HG03025 (cell line): Measurements from ENCODE around the gene DNAJB13.

Experiments
- ATAC-seq: cut with Tn5 transposase; IDR thresholded peaks from one replicate; pipeline ENCODE4 v1.9.1; 2021; ENCODE audit warnings: mild to moderate bottlenecking, moderate library complexity; ENCODE audit not compliant: unreplicated experiment, low FRiP score

DNAJB13 gene

DNA sequence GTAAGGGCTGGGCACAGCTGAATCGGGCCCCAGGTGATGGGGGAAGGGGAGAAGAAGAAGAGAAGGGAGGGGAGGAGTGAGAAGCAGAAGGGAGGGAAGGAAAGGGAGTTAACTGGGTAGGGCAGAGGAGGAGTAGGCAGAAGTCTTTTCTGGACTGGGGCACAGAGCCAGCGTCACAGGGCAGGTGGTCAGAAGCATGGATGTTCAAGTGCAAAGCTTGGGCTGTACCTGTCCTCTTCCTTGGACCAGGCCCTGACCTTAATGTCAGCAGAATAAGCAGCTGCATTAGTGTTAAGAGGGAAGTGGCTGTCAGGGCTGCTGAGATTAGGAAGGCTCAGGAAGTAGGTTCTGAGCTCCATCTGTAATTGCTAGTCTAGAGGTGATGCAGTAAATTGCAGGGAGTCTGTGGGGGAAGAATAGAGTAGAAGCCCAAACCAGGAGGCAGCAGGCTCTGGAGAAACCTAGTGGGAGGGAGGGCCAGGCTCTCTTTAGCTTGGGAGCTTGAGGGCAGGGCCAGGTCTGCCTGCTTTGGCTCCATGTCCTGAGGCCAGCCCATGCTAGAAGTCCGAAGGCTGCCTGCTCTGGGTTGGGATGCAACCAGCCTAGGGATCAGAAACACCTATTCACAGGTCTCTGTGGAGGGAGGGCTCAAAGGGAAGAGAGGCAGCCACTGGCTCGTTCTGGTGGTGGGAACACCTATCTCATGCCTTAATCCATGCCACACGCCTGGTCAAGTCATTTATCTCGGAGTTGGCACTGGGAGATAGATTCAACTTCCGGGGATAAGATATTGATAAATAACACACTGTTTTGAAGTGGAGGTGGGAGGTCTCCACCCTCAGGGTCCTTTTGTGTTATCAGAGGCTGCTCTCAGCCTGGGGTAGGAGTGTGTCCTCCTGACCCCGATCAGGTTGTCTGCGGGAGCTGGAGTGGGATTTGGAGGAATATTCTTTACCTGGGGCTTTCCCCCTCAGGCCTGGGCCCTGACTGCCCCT lies 59.8 kb downstream of the DNAJB13 start:
- no peak for ATAC-seq

GRCh38 chr11:74011360-74012073 lies 60.7 kb downstream of the DNAJB13 start:
- ATAC-seq = no peak

DNA sequence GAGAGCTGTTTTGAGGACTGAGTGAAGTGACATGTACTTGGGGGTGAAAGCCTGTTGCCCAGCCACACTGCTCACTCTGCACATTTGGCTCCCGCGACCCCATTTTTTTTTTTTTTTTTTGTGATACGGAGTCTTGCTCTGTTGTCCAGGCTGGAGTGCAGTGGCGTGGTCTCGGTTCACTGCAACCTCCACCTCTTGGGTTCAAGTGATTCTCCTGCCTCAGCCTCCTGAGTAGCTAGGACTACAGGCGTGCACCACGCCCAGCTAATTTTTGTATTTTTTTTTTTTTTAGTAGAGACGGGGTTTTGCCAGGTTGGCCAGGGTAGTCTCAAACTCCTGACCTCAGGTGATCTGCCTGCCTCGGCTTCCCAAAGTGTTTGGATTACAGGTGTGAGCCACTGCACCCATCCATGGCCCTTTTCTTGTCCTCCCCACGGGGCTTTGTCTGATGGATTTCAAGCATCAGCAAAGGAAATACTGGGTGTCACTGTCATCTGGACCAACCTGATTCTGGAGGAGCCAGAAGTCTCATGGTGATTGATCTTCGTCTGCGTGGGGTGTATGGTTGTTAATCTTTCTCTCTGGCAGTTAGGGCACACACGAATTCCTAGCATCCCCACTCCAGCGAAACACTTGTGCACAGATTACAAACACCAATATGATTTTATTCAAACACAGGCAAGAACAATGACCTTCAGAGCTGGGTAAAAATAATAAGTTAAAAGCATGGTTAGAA lies 61.4 kb downstream of the DNAJB13 start:
- no peak for ATAC-seq

DNA sequence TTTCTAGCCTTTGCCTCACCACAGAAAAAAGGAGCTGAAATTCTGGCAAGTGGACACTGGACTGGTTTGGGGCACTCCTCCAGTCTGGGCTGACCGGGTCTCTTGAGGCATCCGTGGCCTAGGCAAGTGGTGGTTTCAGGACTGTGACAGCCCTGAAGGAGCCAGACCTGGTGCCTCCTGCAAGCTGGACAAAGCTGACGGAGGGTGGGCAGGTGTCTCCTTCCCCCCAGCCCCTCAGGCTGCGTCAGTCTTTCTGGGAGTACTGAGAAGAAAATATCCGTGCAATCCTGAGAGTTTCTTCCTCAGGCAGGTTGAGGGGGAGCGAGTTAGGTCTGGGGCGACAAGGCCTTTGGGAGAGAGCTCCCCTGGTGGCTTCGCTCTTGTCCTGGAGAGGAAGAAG lies 62.3 kb downstream of the DNAJB13 start:
- ATAC-seq = no peak

- no peak for ATAC-seq
These were observed 64.1 kb downstream of the DNAJB13 start for GRCh38 chr11:74014880-74015279.

DNA sequence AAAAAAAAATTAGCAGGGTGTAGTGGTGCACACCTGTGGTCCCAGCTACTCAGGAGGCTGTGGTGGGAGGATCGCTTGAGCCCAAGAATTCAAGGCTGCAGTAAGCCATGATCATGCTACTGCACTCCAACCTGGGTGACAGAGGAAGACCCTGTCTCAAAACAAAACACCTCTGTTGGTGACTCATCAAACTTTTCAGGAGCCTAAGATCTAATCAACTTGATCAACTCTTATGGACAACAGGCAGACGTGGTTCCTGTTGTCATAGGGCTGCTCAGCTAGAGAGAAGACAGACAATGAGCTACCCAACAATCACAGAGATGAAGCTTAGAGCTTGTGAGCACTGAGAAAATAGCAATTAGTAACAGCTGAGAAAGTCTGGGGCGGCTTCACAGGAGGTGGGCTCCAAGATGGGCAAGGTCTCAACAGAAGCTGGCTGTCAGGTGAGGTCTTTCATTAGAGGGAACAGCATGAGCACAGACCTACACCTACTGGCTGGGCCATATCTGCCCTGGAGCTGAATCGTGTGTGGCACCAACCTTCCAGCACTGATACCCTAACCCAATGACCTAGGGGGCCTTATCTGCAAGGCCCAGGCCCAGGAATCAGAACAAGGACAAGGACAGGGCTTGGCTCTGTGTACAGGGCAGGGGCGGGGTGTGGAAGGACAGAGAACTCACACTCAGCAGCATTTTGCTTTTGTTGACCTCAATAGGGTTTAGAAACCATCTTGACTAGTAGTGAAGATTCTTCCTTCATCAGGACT lies 65.3 kb downstream of the DNAJB13 start:
- ATAC-seq = no peak

GRCh38 chr11:74017631-74018030 lies 66.8 kb downstream of the DNAJB13 start:
- no peak for ATAC-seq

GRCh38 chr11:74018331-74019005 lies 67.6 kb downstream of the DNAJB13 start:
- ATAC-seq = no peak

GRCh38 chr11:74019104-74019738 lies 68.4 kb downstream of the DNAJB13 start:
- no peak for ATAC-seq

DNA sequence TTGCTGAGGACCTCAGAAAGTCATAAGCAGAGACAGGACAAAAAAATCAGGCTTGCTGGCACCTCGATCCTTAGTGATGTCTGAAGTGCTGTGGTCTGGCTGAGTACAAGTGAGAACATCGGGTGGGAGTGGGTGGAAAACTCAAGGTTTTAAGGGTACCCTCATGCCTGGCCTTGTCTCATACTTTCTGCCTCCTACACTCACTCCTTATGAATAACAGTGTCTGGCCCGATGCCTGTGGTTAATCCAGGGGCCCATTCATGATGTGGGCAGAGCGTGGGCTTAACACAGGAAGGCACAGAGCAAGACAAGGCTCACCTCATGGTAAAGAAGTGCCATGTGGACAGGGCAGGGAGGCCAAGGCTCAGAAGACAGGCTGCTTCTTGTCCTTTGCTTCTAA lies 69.0 kb downstream of the DNAJB13 start:
- no peak for ATAC-seq
